GM12878 (cell line): ENCODE results near the gene AMDHD2. TPM values are rescaled to one million over a fixed set of nuclear protein-coding genes. Genes with fewer than 3 reads are reported as not detected.
A peak's percentile ranks its signal among the peaks of the same experiment; 100 is the strongest.

Experiments used
- CHD2 ChIP-seq: IDR thresholded peaks from 2 replicates; pipeline ENCODE4 v1.6.1; 2011; ENCODE audit warnings: low read depth, low read length, improper control_type of control experiment, borderline replicate concordance
- E2F8 ChIP-seq: fragments of 450-650 bp; IDR thresholded peaks from 2 replicates; pipeline ENCODE4 v1.6.1; 2018; ENCODE audit warnings: mild to moderate bottlenecking, low read depth, moderate library complexity; ENCODE audit not compliant: partially characterized antibody
- GABPA ChIP-seq: IDR thresholded peaks from 2 replicates; pipeline ENCODE4 v1.6.1; 2014; ENCODE audit warnings: antibody characterized with exemption, low read depth, mild to moderate bottlenecking, inconsistent platforms
- HDAC6 ChIP-seq: fragments of 200-600 bp; sonication (generic); IDR thresholded peaks from one replicate; pipeline ENCODE4 v1.8.0; 2017; ENCODE audit warnings: antibody characterized with exemption; ENCODE audit not compliant: unreplicated experiment
- JUND ChIP-seq: IDR thresholded peaks from 2 replicates; pipeline ENCODE4 v1.6.1; 2012; ENCODE audit warnings: low read depth, mild to moderate bottlenecking, low read length, improper control_type of control experiment, moderate library complexity
- MYC ChIP-seq: IDR thresholded peaks from 2 replicates; pipeline ENCODE4 v1.6.1; 2011; ENCODE audit warnings: mild to moderate bottlenecking, low read length, moderate library complexity, inconsistent platforms; ENCODE audit not compliant: insufficient read depth, insufficient replicate concordance, insufficient read length, severe bottlenecking
- PAX8 ChIP-seq: fragments of 450-650 bp; IDR thresholded peaks from 2 replicates; pipeline ENCODE4 v1.6.1; 2017; ENCODE audit warnings: mild to moderate bottlenecking, moderate library complexity
- SKIL ChIP-seq: fragments of 450-650 bp; IDR thresholded peaks from 2 replicates; pipeline ENCODE4 v1.6.1; 2017; ENCODE audit warnings: mild to moderate bottlenecking, low read depth, inconsistent platforms; ENCODE audit not compliant: poor library complexity, severe bottlenecking
- SMAD5 ChIP-seq: IDR thresholded peaks from 2 replicates; pipeline ENCODE4 v1.6.1; 2016; ENCODE audit warnings: antibody characterized with exemption, low read depth
- SMARCA5 ChIP-seq: fragments of 450-650 bp; IDR thresholded peaks from 2 replicates; pipeline ENCODE4 v1.6.1; 2017; ENCODE audit warnings: mild to moderate bottlenecking
- SP1 ChIP-seq: IDR thresholded peaks from one replicate; pipeline ENCODE4 v1.6.1; 2011; ENCODE audit warnings: low read depth, low read length
- ZSCAN29 ChIP-seq: fragments of 450-650 bp; IDR thresholded peaks from 2 replicates; pipeline ENCODE4 v1.6.1; 2017; ENCODE audit warnings: mild to moderate bottlenecking, moderate library complexity
- polyA plus RNA-seq, 11 experiments: library from polyadenylated mRNA; depleted of rRNA in 4 of 11; unstranded in 6 of 11; stranded (reverse) in 5 of 11; fragments of >200 nt; fragmentation: Nextera tagmentation in 4 of 11; fragmentation: Illumina TruSeq in 1 of 11; extraction: Ambion mirVana in 4 of 11; extraction: Trizol in 1 of 11; gene quantifications; 1 replicate in 1 of 11; 2 replicates in 10 of 11; pipeline versions ENCODE4 v1.2.1 to v1.2.3, GENCODE V29; 2011 to 2016; ENCODE audit warnings: inconsistent platforms in 2 of 11, missing spikeins in 2 of 11, low read depth in 1 of 11
- total RNA-seq, 4 experiments: library from RNA; depleted of rRNA in 3 of 4; stranded (reverse); fragments of >200 nt in 3 of 4; fragmentation: Illumina TruSeq in 1 of 4; extraction: Trizol in 1 of 4; gene quantifications; 2 replicates each; pipeline versions ENCODE4 v1.2.1 to v1.2.3, GENCODE V29; 2013 to 2021
- TF ChIP-seq, protein P1 (sequence below): IDR thresholded peaks from 2 replicates; pipeline ENCODE4 v1.6.1; 2011; ENCODE audit warnings: borderline replicate concordance, low read depth, mild to moderate bottlenecking, moderate library complexity, mixed read lengths, low read length; ENCODE audit not compliant: insufficient read depth; ENCODE audit errors: extremely low read length
- TF ChIP-seq, protein P2 (sequence below): fragments of 450-650 bp; IDR thresholded peaks from 2 replicates; pipeline ENCODE4 v1.6.1; 2018; ENCODE audit warnings: borderline replicate concordance, mild to moderate bottlenecking; ENCODE audit not compliant: partially characterized antibody
- TF ChIP-seq, protein P3 (sequence below): fragments of 450-650 bp; IDR thresholded peaks from 2 replicates; pipeline ENCODE4 v1.6.1; 2016; ENCODE audit warnings: mild to moderate bottlenecking
- TF ChIP-seq, protein P4 (sequence below): fragments of 150-350 bp; IDR thresholded peaks from 2 replicates; pipeline ENCODE4 v1.6.1; 2014; ENCODE audit warnings: mild to moderate bottlenecking, low read depth, low read length

AMDHD2 gene
- total and polyA plus RNA-seq, 10 of the 15 experiments (the other 5 are each of a cell fraction or from before 2014, with no cell fraction given), result 0.60 to 41.8 (median 24.3) TPM; not detected in 1

DNA sequence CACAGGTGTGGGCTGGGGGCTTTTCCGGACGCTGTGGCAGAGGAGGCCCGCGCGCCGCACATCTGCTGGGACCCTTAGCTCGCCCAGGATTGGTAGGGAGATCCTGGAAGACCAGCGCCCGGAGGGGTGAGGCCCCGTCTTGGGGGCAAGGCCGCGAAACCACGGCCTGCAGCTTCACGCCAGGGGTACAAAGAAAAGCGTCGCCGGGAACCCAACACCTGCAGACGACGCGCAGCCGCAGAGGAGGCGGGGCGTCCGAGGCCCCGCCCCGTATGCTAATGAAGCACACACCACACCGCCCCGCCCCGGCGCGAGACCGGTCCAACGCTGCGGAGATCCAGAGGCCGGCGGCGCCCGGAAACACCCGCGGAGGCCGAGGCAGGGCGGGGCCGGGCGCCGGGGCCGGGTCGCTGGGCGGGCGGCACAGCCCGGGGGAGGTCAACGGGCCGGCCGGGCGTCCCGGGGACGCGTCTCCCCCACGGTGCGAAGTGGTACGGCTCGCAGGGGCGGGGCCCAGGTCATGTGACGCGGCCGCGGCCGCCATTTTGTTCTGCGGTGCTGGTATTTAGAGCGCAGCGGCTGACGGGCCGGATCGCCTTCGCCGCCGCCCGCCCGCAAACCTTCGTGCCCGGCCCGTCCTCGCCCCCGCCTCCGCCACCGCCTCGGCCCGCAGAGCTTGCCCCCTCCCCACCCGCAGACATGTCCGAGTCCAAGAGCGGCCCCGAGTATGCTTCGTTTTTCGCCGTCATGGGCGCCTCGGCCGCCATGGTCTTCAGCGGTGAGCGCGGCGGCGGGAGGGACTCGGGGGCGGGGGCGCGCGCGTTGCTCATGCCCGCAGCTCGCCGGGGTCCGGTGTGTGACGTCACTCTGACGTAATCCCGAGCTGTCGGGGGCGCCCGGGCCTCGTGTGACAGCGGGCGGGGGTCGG is 6.5 kb upstream of the AMDHD2 start, which contains the start of gene ATP6V0C (continued):
- no peak for TF ChIP-seq E2F8
- no peak for TF ChIP-seq MYC
- peak; percentile 97 for TF ChIP-seq JUND
- TF ChIP-seq HDAC6, result peak; percentile 87
- TF ChIP-seq SMARCA5, result no peak; the same call in 1 of the 2 replicates
- TF ChIP-seq, protein P1, sequence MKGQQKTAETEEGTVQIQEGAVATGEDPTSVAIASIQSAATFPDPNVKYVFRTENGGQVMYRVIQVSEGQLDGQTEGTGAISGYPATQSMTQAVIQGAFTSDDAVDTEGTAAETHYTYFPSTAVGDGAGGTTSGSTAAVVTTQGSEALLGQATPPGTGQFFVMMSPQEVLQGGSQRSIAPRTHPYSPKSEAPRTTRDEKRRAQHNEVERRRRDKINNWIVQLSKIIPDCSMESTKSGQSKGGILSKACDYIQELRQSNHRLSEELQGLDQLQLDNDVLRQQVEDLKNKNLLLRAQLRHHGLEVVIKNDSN, result peak; percentile 93
- 0 out of 2 replicates have a peak, but pooled peaks have one; percentile 13 for TF ChIP-seq CHD2
- TF ChIP-seq, protein P2, sequence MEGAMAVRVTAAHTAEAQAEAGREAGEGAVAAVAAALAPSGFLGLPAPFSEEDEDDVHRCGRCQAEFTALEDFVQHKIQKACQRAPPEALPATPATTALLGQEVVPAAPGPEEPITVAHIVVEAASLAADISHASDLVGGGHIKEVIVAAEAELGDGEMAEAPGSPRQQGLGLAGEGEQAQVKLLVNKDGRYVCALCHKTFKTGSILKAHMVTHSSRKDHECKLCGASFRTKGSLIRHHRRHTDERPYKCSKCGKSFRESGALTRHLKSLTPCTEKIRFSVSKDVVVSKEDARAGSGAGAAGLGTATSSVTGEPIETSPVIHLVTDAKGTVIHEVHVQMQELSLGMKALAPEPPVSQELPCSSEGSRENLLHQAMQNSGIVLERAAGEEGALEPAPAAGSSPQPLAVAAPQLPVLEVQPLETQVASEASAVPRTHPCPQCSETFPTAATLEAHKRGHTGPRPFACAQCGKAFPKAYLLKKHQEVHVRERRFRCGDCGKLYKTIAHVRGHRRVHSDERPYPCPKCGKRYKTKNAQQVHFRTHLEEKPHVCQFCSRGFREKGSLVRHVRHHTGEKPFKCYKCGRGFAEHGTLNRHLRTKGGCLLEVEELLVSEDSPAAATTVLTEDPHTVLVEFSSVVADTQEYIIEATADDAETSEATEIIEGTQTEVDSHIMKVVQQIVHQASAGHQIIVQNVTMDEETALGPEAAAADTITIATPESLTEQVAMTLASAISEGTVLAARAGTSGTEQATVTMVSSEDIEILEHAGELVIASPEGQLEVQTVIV, result peak; percentile 28
- TF ChIP-seq, protein P3, sequence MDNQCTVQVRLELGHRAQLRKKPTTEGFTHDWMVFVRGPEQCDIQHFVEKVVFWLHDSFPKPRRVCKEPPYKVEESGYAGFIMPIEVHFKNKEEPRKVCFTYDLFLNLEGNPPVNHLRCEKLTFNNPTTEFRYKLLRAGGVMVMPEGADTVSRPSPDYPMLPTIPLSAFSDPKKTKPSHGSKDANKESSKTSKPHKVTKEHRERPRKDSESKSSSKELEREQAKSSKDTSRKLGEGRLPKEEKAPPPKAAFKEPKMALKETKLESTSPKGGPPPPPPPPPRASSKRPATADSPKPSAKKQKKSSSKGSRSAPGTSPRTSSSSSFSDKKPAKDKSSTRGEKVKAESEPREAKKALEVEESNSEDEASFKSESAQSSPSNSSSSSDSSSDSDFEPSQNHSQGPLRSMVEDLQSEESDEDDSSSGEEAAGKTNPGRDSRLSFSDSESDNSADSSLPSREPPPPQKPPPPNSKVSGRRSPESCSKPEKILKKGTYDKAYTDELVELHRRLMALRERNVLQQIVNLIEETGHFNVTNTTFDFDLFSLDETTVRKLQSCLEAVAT, result 0 out of 2 replicates have a peak, but pooled peaks have one; percentile 49
- TF ChIP-seq ZSCAN29, result no peak
- TF ChIP-seq SMAD5, result peak; percentile 65; the same call in 1 of the 2 replicates
- TF ChIP-seq SP1, result peak; percentile 76
- TF ChIP-seq, protein P4, sequence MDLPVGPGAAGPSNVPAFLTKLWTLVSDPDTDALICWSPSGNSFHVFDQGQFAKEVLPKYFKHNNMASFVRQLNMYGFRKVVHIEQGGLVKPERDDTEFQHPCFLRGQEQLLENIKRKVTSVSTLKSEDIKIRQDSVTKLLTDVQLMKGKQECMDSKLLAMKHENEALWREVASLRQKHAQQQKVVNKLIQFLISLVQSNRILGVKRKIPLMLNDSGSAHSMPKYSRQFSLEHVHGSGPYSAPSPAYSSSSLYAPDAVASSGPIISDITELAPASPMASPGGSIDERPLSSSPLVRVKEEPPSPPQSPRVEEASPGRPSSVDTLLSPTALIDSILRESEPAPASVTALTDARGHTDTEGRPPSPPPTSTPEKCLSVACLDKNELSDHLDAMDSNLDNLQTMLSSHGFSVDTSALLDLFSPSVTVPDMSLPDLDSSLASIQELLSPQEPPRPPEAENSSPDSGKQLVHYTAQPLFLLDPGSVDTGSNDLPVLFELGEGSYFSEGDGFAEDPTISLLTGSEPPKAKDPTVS, result no peak
- TF ChIP-seq PAX8, result no peak
- TF ChIP-seq SKIL, result no peak
- no peak for TF ChIP-seq GABPA
